ENCODE data around the gene IL15RA. TPM values are rescaled to one million over a fixed set of nuclear protein-coding genes. Genes with fewer than 3 reads are reported as not detected.
"Not testable (repeated sequence)": the region's sequence is repeated elsewhere in the genome, so short reads cannot be mapped to it uniquely, and the experiment has no call there.

Gene IL15RA
- total and polyA plus RNA-seq, 5 experiments from 2014 or later: 3.6 to 5.4 (median 3.8) TPM

- Mint-ChIP-seq H3K4me3 (no peak overlapping the region), H3K36me3 (peaks cover 0 to 98% (median 21%) of the 10 kb centered on the region in 3 donors), H3K27me3 (no peaks in the 10 kb centered on the region), H3K27ac (no peak overlapping the region), H3K4me1 (peaks cover 0 to 5% (median 0%) of the 10 kb centered on the region in 4 donors), H3K9me3 (no peaks in the 10 kb centered on the region)
- DNase-seq (no peak), ATAC-seq (no peak)
- POLR2A ChIA-PET: no interaction called here
These were observed 52.5 kb downstream of the IL15RA start for GRCh38 chr10:5924889-5925288.

DNA sequence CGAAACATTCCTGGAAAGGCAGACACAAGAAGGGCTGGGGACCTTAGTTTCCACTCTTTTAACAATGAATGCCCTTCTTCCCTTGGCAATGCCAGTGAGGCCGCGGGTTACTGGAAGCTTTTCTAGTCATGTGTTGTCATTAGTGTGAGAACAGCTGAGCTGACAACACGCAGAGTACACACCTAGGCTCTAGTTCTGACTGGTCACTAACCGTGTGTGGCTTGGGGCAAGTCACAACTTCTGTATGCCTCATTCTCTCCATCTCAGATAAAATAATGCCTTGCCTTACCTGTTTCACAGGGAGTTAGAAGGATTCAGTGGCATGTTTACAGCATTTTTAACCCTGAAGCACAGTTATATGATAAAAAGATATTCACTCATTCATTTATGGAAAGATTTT lies 55.6 kb downstream of the IL15RA start:
- Mint-ChIP-seq H3K9me3 (no peaks in the 10 kb centered on the region), H3K36me3 (peaks cover 0 to 96% (median 32%) of the 10 kb centered on the region in 3 donors), H3K27ac (no peak overlapping the region), H3K4me1 (peaks cover 0 to 5% (median 0%) of the 10 kb centered on the region in 4 donors), H3K4me3 (no peak overlapping the region), H3K27me3 (no peaks in the 10 kb centered on the region)
- ATAC-seq (no peak), DNase-seq (no peak)
- POLR2A ChIA-PET: no interaction called here

DNA sequence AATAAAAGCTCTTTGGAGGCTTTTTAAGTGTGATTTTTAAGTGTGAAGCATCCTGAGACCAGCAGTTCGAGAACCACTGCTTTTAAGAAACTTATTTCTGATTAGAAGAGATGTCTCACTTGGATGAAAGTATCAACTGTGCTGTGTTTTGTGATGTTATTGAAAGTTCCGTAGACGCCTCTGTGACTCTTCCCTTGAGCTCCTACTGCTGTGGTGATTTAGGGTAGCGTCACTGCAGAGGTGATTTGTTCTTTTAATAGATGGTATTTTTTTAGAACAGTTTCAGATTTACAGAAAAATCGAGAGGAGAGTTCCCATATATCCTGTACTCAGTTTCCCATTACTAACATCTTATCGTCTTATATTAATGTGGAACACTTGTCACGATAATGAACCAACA lies 57.8 kb downstream of the IL15RA start:
- H3K27ac Mint-ChIP-seq: no peak overlapping the region

DNA sequence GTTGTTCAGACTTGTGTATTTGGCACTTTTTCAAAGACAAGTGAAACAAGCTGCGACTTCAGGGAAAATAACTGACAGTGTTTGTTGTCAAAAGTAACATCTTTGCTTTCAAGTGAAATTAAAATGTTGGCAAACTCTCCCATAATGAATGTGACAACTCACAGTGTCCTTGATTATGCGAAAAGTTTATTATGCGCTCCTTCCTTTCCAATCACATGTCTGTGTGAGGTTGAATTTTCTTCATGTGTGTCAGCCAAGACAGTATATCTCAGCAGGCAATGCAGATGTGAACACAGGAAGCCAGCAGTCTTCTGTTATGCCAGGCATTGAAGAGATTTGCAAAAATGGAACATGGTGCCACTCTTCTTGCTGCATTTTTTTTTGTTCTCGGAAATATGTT lies 58.6 kb downstream of the IL15RA start:
- Mint-ChIP-seq H3K9me3 (no peaks in the 10 kb centered on the region), H3K4me1 (peaks cover 0 to 4% (median 0%) of the 10 kb centered on the region in 4 donors), H3K36me3 (peaks cover 0 to 97% (median 35%) of the 10 kb centered on the region in 3 donors), H3K27me3 (no peaks in the 10 kb centered on the region), H3K27ac (no peak overlapping the region), H3K4me3 (no peak overlapping the region)
- ATAC-seq: no peak
- POLR2A ChIA-PET: no interaction called here
- no peak for DNase-seq

More for the DNA sequence above, 57.8 kb downstream of the IL15RA start:
- no peak for DNase-seq
- no peak for ATAC-seq
- POLR2A ChIA-PET: no interaction called here
- Mint-ChIP-seq H3K4me1 (peaks cover 0 to 4% (median 0%) of the 10 kb centered on the region in 4 donors), H3K9me3 (no peaks in the 10 kb centered on the region), H3K27me3 (no peaks in the 10 kb centered on the region), H3K36me3 (peaks cover 0 to 96% (median 33%) of the 10 kb centered on the region in 3 donors), H3K4me3 (no peak overlapping the region)

DNA sequence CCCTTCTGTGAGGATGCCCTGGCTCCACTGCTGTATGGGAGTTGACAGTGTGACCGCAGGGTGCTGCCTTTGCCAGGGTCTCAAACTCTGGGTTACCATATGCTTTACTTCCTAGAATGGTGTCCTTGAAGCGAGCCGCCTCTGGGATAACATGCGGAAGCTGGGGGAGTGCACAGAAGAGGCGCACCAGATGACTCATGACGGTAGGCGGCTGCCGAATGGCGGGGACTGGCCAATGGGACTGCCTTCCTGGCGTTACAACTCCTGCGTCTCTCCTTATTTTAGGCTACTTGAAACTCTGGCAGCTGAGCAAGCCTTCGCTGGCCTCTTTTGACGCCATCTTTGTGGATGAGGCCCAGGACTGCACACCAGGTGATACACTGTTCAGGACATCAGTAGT lies 60.0 kb downstream of the IL15RA start:
- Mint-ChIP-seq H3K9me3 (no peaks in the 10 kb centered on the region), H3K36me3 (peaks cover 0 to 96% (median 38%) of the 10 kb centered on the region in 3 donors), H3K27ac (peak overlapping the region in 1 of 10 donors; percentile 33), H3K4me3 (no peak overlapping the region), H3K27me3 (no peaks in the 10 kb centered on the region), H3K4me1 (peaks cover 0 to 7% (median 0%) of the 10 kb centered on the region in 4 donors)
- ATAC-seq (no peak), DNase-seq (no peak)
- POLR2A ChIA-PET: no interaction called here

DNA sequence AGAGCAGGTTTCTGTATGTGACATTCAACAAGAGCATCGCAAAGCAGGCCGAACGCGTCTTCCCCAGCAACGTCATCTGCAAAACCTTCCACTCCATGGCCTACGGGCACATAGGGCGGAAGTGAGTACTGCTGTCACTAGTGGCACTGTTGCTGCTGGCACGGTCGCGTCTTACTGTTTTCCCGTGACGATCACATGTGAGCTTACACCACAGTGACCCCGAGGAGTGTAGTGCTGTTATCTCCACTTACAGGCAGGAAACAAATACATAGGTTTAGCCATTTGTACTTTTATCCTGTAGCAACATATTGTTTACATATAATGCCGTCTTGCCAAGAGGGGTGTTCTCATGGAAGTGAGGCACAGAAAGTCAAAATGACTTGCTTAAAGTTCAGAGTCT lies 61.9 kb downstream of the IL15RA start:
- no peak for ATAC-seq
- Mint-ChIP-seq H3K4me3 (no peak overlapping the region), H3K27ac (no peak overlapping the region), H3K4me1 (peaks cover 0 to 7% (median 3%) of the 10 kb centered on the region in 4 donors), H3K27me3 (no peaks in the 10 kb centered on the region), H3K36me3 (peaks cover 0 to 91% (median 42%) of the 10 kb centered on the region in 3 donors), H3K9me3 (no peaks in the 10 kb centered on the region)
- POLR2A ChIA-PET: no interaction called here
- DNase-seq: no peak

GRCh38 chr10:5913736-5914135 lies 63.6 kb downstream of the IL15RA start:
- H3K27me3 Mint-ChIP-seq: no peaks in the 10 kb centered on the region
- H3K4me1 Mint-ChIP-seq: peaks cover 0 to 7% (median 3%) of the 10 kb centered on the region in 4 donors
- H3K4me3 Mint-ChIP-seq: no peak overlapping the region
- ATAC-seq (no peak), DNase-seq (no peak)
- H3K9me3 Mint-ChIP-seq: no peaks in the 10 kb centered on the region
- peaks cover 3 to 90% (median 48%) of the 10 kb centered on the region in 3 donors for H3K36me3 Mint-ChIP-seq
- H3K27ac Mint-ChIP-seq: peak overlapping the region in 1 of 10 donors; percentile 32
- POLR2A ChIA-PET: interaction anchor here (1.0 kb wide), 1 partner anchor 24 kb away, joined by 3 read pairs; the partner anchor contains the start of gene FBH1

GRCh38 chr10:5911670-5912069 lies 65.7 kb downstream of the IL15RA start:
- Mint-ChIP-seq H3K4me1 (peaks cover 1 to 17% (median 9%) of the 10 kb centered on the region in 4 donors), H3K27me3 (no peaks in the 10 kb centered on the region), H3K36me3 (peaks cover 4 to 88% (median 40%) of the 10 kb centered on the region in 3 donors), H3K4me3 (no peak overlapping the region), H3K9me3 (no peaks in the 10 kb centered on the region), H3K27ac (peak overlapping the region in 3 of 10 donors; percentile 7 to 47 (median 16))
- ATAC-seq (no peak), DNase-seq (no peak)
- POLR2A ChIA-PET: no interaction called here

DNA sequence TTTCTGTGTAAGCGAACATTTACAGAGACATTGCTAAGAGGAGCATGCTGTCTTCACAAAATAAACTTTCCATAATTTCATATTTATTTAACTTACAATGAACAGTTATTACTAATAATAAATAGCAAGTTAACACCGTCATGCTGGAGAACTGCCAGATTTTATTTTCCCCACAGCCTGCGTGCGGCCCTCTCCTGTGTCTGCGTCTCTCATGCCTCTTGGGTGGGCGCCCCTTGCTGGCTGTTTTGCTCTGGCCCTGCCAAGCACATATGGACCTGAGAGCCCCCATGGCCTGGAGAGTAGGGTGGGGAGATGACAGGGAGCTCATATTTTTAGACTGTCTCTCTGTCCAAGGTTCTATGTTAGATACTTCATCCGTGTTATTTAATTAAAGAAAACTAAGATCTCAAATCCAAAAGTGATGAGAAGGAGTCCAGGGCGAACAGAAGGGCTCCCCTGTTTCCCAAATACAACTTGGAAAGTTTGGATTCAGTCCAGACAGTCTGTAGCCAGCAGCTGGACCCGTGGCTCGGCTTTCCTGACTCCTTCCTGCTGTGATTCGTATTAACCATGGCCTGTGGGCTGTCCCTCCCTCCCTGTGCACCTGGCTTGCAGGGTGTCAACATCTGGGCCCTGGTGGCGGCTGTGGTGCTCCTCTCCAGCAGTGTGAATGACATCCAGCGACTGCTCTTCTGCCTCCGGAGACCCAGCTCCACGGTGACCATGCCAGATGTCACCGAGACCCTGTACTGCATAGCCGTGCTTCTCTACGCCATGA lies 66.8 kb downstream of the IL15RA start:
- H3K27me3 Mint-ChIP-seq: no peaks in the 10 kb centered on the region
- DNase-seq (no peak), ATAC-seq (no peak)
- POLR2A ChIA-PET: no interaction called here
- peaks cover 6 to 29% (median 13%) of the 10 kb centered on the region in 4 donors for H3K4me1 Mint-ChIP-seq
- peaks cover 4 to 88% (median 41%) of the 10 kb centered on the region in 3 donors for H3K36me3 Mint-ChIP-seq
- H3K4me3 Mint-ChIP-seq: no peak overlapping the region
- no peaks in the 10 kb centered on the region for H3K9me3 Mint-ChIP-seq
- H3K27ac Mint-ChIP-seq: no peak overlapping the region

DNA sequence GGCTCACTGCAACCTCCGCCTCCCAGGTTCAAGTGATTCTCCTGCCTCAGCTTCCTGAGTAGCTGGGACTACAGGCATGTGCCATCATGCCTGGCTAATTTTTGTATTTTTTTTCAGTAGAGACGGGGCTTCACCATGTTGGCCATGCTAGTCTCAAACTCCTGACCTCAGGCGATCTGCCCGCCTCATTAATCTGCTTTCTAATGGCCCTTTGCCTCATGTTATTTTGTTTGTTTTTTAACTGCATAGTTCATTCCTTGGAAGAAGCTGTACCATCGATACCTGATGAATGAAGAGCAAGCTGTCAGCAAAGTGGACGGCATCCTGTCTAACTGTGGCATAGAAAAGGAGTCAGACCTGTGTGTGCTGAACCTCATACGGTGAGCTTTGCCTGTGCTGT lies 68.7 kb downstream of the IL15RA start:
- POLR2A ChIA-PET, DNase-seq, H3K9me3 Mint-ChIP-seq, ATAC-seq, H3K4me3 Mint-ChIP-seq, H3K27me3 Mint-ChIP-seq: not testable (repeated sequence)
- peak overlapping the region in 1 of 10 donors; percentile 79 for H3K27ac Mint-ChIP-seq
- peaks cover 11 to 39% (median 19%) of the 10 kb centered on the region in 4 donors for H3K4me1 Mint-ChIP-seq
- H3K36me3 Mint-ChIP-seq: peaks cover 4 to 79% (median 33%) of the 10 kb centered on the region in 3 donors

GRCh38 chr10:5906651-5907050 lies 70.7 kb downstream of the IL15RA start:
- H3K4me1 Mint-ChIP-seq: peaks cover 10 to 39% (median 25%) of the 10 kb centered on the region in 4 donors
- no peak overlapping the region for H3K4me3 Mint-ChIP-seq
- POLR2A ChIA-PET: no interaction called here
- peak overlapping the region in 3 of 10 donors; percentile 21 to 48 (median 48) for H3K27ac Mint-ChIP-seq
- peaks cover 4 to 70% (median 31%) of the 10 kb centered on the region in 3 donors for H3K36me3 Mint-ChIP-seq
- no peaks in the 10 kb centered on the region for H3K9me3 Mint-ChIP-seq
- no peak for ATAC-seq
- no peaks in the 10 kb centered on the region for H3K27me3 Mint-ChIP-seq
- no peak for DNase-seq

GRCh38 chr10:5905854-5906507 lies 71.4 kb downstream of the IL15RA start:
- H3K27ac Mint-ChIP-seq: no peak overlapping the region
- no peaks in the 10 kb centered on the region for H3K27me3 Mint-ChIP-seq
- H3K36me3 Mint-ChIP-seq: peaks cover 4 to 65% (median 29%) of the 10 kb centered on the region in 3 donors
- ATAC-seq (no peak), DNase-seq (no peak)
- POLR2A ChIA-PET: no interaction called here
- H3K4me3 Mint-ChIP-seq: no peak overlapping the region
- no peaks in the 10 kb centered on the region for H3K9me3 Mint-ChIP-seq
- peaks cover 8 to 36% (median 25%) of the 10 kb centered on the region in 4 donors for H3K4me1 Mint-ChIP-seq

- Mint-ChIP-seq H3K4me3 (no peak overlapping the region), H3K27me3 (no peaks in the 10 kb centered on the region), H3K9me3 (no peaks in the 10 kb centered on the region), H3K36me3 (peaks cover 4 to 61% (median 22%) of the 10 kb centered on the region in 3 donors), H3K4me1 (peaks cover 8 to 39% (median 25%) of the 10 kb centered on the region in 4 donors), H3K27ac (peak overlapping the region in 1 of 10 donors; percentile 34)
- no peak for ATAC-seq
- POLR2A ChIA-PET: interaction anchor here (0.7 kb wide), 1 partner anchor 15 kb away, joined by 3 read pairs; no protein-coding TSS in a partner anchor
- no peak for DNase-seq
These were observed 73.1 kb downstream of the IL15RA start for GRCh38 chr10:5904227-5904626.

All from naive thymus-derived CD8-positive, alpha-beta T cell (primary cell).